B cell (primary cell): ENCODE data around the gene NAP1L1. TPM values are rescaled to one million over a fixed set of nuclear protein-coding genes. Genes with fewer than 3 reads are reported as not detected.
A peak's percentile ranks its signal among the peaks of the same experiment; 100 is the strongest.

Experiments
- ATAC-seq: fragments of 200-7000 bp; cut with Tn5 transposase; one replicate; pipeline ENCODE4 v1.10.0; 2021; ENCODE audit warnings: low read depth, mild to moderate bottlenecking, moderate number of reproducible peaks, moderate library complexity
- CTCF ChIA-PET: fragments of 350-600 bp; sonication (Branson Sonifier 250); formaldehyde crosslinking; loops from one replicate; lab custom pipeline; 2021; ENCODE audit warnings: antibody characterized with exemption, inconsistent platforms; lab: Charles Lee
- POLR2A ChIA-PET: fragments of 350-600 bp; sonication (Branson Sonifier 250); formaldehyde crosslinking; loops from one replicate; lab custom pipeline; 2021; ENCODE audit warnings: antibody characterized with exemption; lab: Charles Lee
- DNase-seq: peaks from one replicate; pipeline ENCODE4 v3.0.0; 2013
- H2AFZ ChIP-seq: 2 replicates; pipeline ENCODE4 v1.6.1; 2012; ENCODE audit warnings: mild to moderate bottlenecking, low read depth, low read length; ENCODE audit not compliant: insufficient read depth, poor library complexity, severe bottlenecking
- H3K27ac ChIP-seq, 2 donors: 1 replicate in 1 of 2; 2 replicates in 1 of 2; pipeline ENCODE4 v1.5.1; 2012 to 2013; ENCODE audit warnings: low read length in 2 of 2, mild to moderate bottlenecking in 2 of 2, moderate library complexity in 1 of 2
- H3K27me3 ChIP-seq, 4 experiments: fragments of 200-600 bp in 1 of 4; sonication (generic) in 1 of 4; replicated peaks in 1 of 4; 1 replicate in 2 of 4; 2 replicates in 2 of 4; pipeline versions ENCODE4 v1.6.1 to v1.7.0; 2013 to 2016; ENCODE audit warnings: low read length in 3 of 4, mild to moderate bottlenecking in 2 of 4, mixed read lengths in 1 of 4, moderate library complexity in 1 of 4; ENCODE audit not compliant: insufficient read depth in 4 of 4, control insufficient read depth in 3 of 4; ENCODE audit errors: control extremely low read depth in 1 of 4
- H3K36me3 ChIP-seq, 2 experiments: replicated peaks in 1 of 2; 1 replicate in 1 of 2; 2 replicates in 1 of 2; pipeline versions ENCODE4 v1.6.1 to v1.7.1; 2013; ENCODE audit warnings: low read length in 1 of 2; ENCODE audit not compliant: insufficient read depth in 2 of 2, control insufficient read depth in 1 of 2; ENCODE audit errors: control extremely low read depth in 1 of 2, extremely low read depth in 1 of 2
- H3K4me1 ChIP-seq, 2 donors: fragments of 200-600 bp in 1 of 2; sonication (generic) in 1 of 2; 1 replicate in 1 of 2; 2 replicates in 1 of 2; pipeline versions ENCODE4 v1.5.1 to v1.6.1; 2013 to 2017; ENCODE audit warnings: low read length in 2 of 2; ENCODE audit not compliant: control insufficient read depth in 2 of 2, insufficient read depth in 2 of 2
- H3K4me2 ChIP-seq: replicated peaks from 2 replicates; pipeline ENCODE3; 2012; ENCODE audit warnings: mild to moderate bottlenecking, low read depth, low read length; ENCODE audit not compliant: poor library complexity, severe bottlenecking
- H3K4me3 ChIP-seq, 5 experiments: fragments of 200-600 bp in 1 of 5; sonication (generic) in 1 of 5; 1 replicate in 3 of 5; 2 replicates in 2 of 5; pipeline versions ENCODE4 v1.5.1 to v1.7.0; 2011 to 2016; ENCODE audit warnings: low read length in 4 of 5, mild to moderate bottlenecking in 4 of 5, low read depth in 2 of 5, control low read depth in 1 of 5, moderate library complexity in 1 of 5; ENCODE audit not compliant: insufficient read depth in 1 of 5; ENCODE audit errors: control extremely low read depth in 1 of 5, extremely low read depth in 1 of 5
- H3K79me2 ChIP-seq: fragments of 200-600 bp; sonication (generic); one replicate; pipeline ENCODE4 v1.6.0; 2016; ENCODE audit warnings: low read length; ENCODE audit not compliant: control insufficient read depth, insufficient read depth
- H3K9ac ChIP-seq: fragments of 200-600 bp; sonication (generic); 2 replicates; pipeline ENCODE4 v1.6.1; 2017; ENCODE audit warnings: mild to moderate bottlenecking, low read length, moderate library complexity
- H3K9me3 ChIP-seq, 3 donors: one replicate each; pipeline versions ENCODE4 v1.6.1 to v1.7.1; 2013; ENCODE audit warnings: low read length in 2 of 3; ENCODE audit not compliant: control insufficient read depth in 2 of 3, insufficient read depth in 1 of 3; ENCODE audit errors: control extremely low read depth in 1 of 3
- H4K20me1 ChIP-seq: 2 replicates; pipeline ENCODE4 v1.6.0; 2012; ENCODE audit warnings: mild to moderate bottlenecking, low read length; ENCODE audit not compliant: insufficient read depth, control insufficient read depth, poor library complexity, severe bottlenecking
- H3K27ac Mint-ChIP-seq: one replicate; pipeline ENCODE4 v1.8.0; 2021; ENCODE audit warnings: mixed read lengths
- H3K27me3 Mint-ChIP-seq: one replicate; pipeline ENCODE4 v1.8.0; 2021; ENCODE audit warnings: mixed read lengths
- H3K4me1 Mint-ChIP-seq: one replicate; pipeline ENCODE4 v1.8.0; 2021; ENCODE audit warnings: mixed read lengths
- H3K4me3 Mint-ChIP-seq: one replicate; pipeline ENCODE4 v1.8.0; 2021; ENCODE audit warnings: mixed read lengths
- H3K9me3 Mint-ChIP-seq: one replicate; pipeline ENCODE4 v1.8.0; 2022; ENCODE audit warnings: mixed read lengths; ENCODE audit not compliant: insufficient read depth
- CTCF ChIP-seq: fragments of 200-600 bp; IDR thresholded peaks from one replicate; pipeline ENCODE4 v1.8.0; 2022; ENCODE audit warnings: antibody characterized with exemption, mild to moderate bottlenecking
- EZH2 ChIP-seq: IDR thresholded peaks from 2 replicates; pipeline ENCODE4 v1.6.1; 2012; ENCODE audit warnings: borderline replicate concordance, low read depth, mild to moderate bottlenecking, moderate library complexity, low read length; ENCODE audit not compliant: insufficient read depth, poor library complexity, severe bottlenecking
- WGBS: methylation state at CpG from one replicate; pipeline ENCODE4 v1.1.5; 2013; ENCODE audit warnings: missing lambda C conversion rate; ENCODE audit not compliant: insufficient coverage; 5-methylcytosine and 5-hydroxymethylcytosine counted together
- intact Hi-C: fragments of 100-400 bp; cut with micrococcal nuclease; formaldehyde crosslinking; loops from one replicate; pipeline ENCODE4 v1.10.0; 2022
- polyA plus RNA-seq: library from polyadenylated mRNA; depleted of rRNA; stranded (reverse); fragments of >200 nt; gene quantifications from 2 replicates; pipeline ENCODE4 v1.2.3, GENCODE V29; 2012
- total RNA-seq, 2 donors: library from RNA; stranded (reverse); fragments of 120-200 nt in 1 of 2; gene quantifications; 1 replicate in 1 of 2; 2 replicates in 1 of 2; pipeline versions ENCODE4 v1.2.3 to v1.2.4, GENCODE V29; 2013 to 2022

The NAP1L1 gene
- total and polyA plus RNA-seq, 2 donors (not counting 1 experiment from before 2014, with no cell fraction given), result 165 to 766 TPM

GRCh38 chr12:76029982-76030340, 54.5 kb downstream of the NAP1L1 start:
- ChIA-PET POLR2A (no interaction called here), CTCF (interaction anchor here (0.7 to 12.7 kb wide), 3 partner anchors 112 to 545 kb away, joined by 3 to 210 read pairs (median 4); no protein-coding TSS in a partner anchor)
- intact Hi-C loops, result loop anchor here (2.0 to 5.0 kb wide), 7 partner anchors 51 to 639 kb away; partner anchors contain the start of genes BBS10, GLIPR1L2, KRR1 and OSBPL8
- TF ChIP-seq CTCF (no peak), EZH2 (no peak)
- Histone ChIP-seq H3K79me2 (no peaks in the 10 kb centered on the region), H3K4me2 (peak overlapping the region; percentile 98), H3K4me3 (peak overlapping the region; percentile 35 to 89 (median 79)), H3K27ac (no peak overlapping the region), H3K36me3 (no peaks in the 10 kb centered on the region), H3K27me3 (peaks cover 2 to 38% (median 30%) of the 10 kb centered on the region in 4 experiments), H3K9ac (peak overlapping the region; percentile 85), H4K20me1 (no peaks in the 10 kb centered on the region), H2AFZ (peak overlapping the region; percentile 96), H3K9me3 (no peaks in the 10 kb centered on the region), H3K4me1 (peaks cover 18 to 23% of the 10 kb centered on the region in 2 donors)
- DNase-seq (peak; percentile 50), ATAC-seq (no peak)
- Mint-ChIP-seq H3K27ac (no peak overlapping the region), H3K4me1 (peaks cover 25% of the 10 kb centered on the region), H3K9me3 (no peaks in the 10 kb centered on the region), H3K27me3 (peaks cover 35% of the 10 kb centered on the region), H3K4me3 (peak overlapping the region; percentile 96)
- WGBS, result 5% methylated on average over 19 of the region's 22 CpGs

- H3K36me3 ChIP-seq, result no peaks in the 10 kb centered on the region
- ATAC-seq, result no peak
- POLR2A ChIA-PET, result no interaction called here
- H3K4me3 ChIP-seq, result no peak overlapping the region
- H3K27ac ChIP-seq, result no peak overlapping the region
- no peaks in the 10 kb centered on the region for H3K79me2 ChIP-seq
- Mint-ChIP-seq H3K27ac (no peak overlapping the region), H3K4me1 (peaks cover 25% of the 10 kb centered on the region), H3K4me3 (no peak overlapping the region), H3K27me3 (peaks cover 42% of the 10 kb centered on the region), H3K9me3 (no peaks in the 10 kb centered on the region)
- peaks cover 18 to 23% of the 10 kb centered on the region in 2 donors for H3K4me1 ChIP-seq
- H3K9me3 ChIP-seq, result no peaks in the 10 kb centered on the region
- H3K4me2 ChIP-seq, result no peak overlapping the region
- intact Hi-C loops, result no loop called here
- TF ChIP-seq EZH2, result no peak
- no peak for TF ChIP-seq CTCF
- no peak overlapping the region for H2AFZ ChIP-seq
- WGBS, result 100% methylated on average over 1 of the region's 3 CpGs
- H4K20me1 ChIP-seq, result no peaks in the 10 kb centered on the region
- CTCF ChIA-PET, result interaction anchor here (1.5 kb wide), 1 partner anchor 52 kb away, joined by 3 read pairs; no protein-coding TSS in a partner anchor
- peaks cover 2 to 38% (median 30%) of the 10 kb centered on the region in 4 experiments for H3K27me3 ChIP-seq
- no peak for DNase-seq
- no peak overlapping the region for H3K9ac ChIP-seq
Observed at GRCh38 chr12:76028571-76029277, 55.8 kb downstream of the NAP1L1 start.
